ENCODE data around the gene IFIT3.
"Not testable (repeated sequence)": the region's sequence is repeated elsewhere in the genome, so short reads cannot be mapped to it uniquely, and the experiment has no call there.

IFIT3 gene

GRCh38 chr10:89304925-89305324 is 22.9 kb upstream of the IFIT3 start:
- no peak for DNase-seq

- DNase-seq, result no peak
These were observed 21.9 kb upstream of the IFIT3 start for GRCh38 chr10:89305766-89306433.

- DNase-seq, result no peak
These were observed 21.1 kb upstream of the IFIT3 start for GRCh38 chr10:89306434-89307268.

GRCh38 chr10:89307269-89307577 is 20.6 kb upstream of the IFIT3 start:
- DNase-seq, result no peak

- no peak for DNase-seq
These were observed 19.5 kb upstream of the IFIT3 start for GRCh38 chr10:89308266-89308665.

- no peak for DNase-seq
These were observed 19.1 kb upstream of the IFIT3 start for GRCh38 chr10:89308736-89309135.

GRCh38 chr10:89309156-89310055 is 18.4 kb upstream of the IFIT3 start:
- no peak for DNase-seq

GRCh38 chr10:89310056-89310893 is 17.5 kb upstream of the IFIT3 start:
- no peak for DNase-seq

- no peak for DNase-seq
These were observed 14.8 kb upstream of the IFIT3 start for GRCh38 chr10:89312973-89313372.

GRCh38 chr10:89314676-89315075 is 13.1 kb upstream of the IFIT3 start:
- DNase-seq, result no peak

- DNase-seq, result not testable (repeated sequence)
These were observed 9.8 kb upstream of the IFIT3 start for GRCh38 chr10:89318047-89318446.

GRCh38 chr10:89325081-89325480 is 2.7 kb upstream of the IFIT3 start:
- not testable (repeated sequence) for DNase-seq

GRCh38 chr10:89325856-89326255 is 1.9 kb upstream of the IFIT3 start:
- DNase-seq, result not testable (repeated sequence)

GRCh38 chr10:89329151-89329550 is 1.4 kb downstream of the IFIT3 start:
- DNase-seq, result no peak

GRCh38 chr10:89330014-89330413 is 2.2 kb downstream of the IFIT3 start:
- not testable (repeated sequence) for DNase-seq

GRCh38 chr10:89330537-89331212 is 2.9 kb downstream of the IFIT3 start:
- DNase-seq, result no peak

- DNase-seq, result not testable (repeated sequence)
These were observed 3.8 kb downstream of the IFIT3 start for GRCh38 chr10:89331487-89332122.

- DNase-seq, result no peak
These were observed 4.4 kb downstream of the IFIT3 start for GRCh38 chr10:89332123-89332633.

GRCh38 chr10:89335226-89335625 is 7.4 kb downstream of the IFIT3 start:
- DNase-seq, result no peak

GRCh38 chr10:89336241-89336640 is 8.4 kb downstream of the IFIT3 start:
- no peak for DNase-seq

- no peak for DNase-seq
These were observed 9.7 kb downstream of the IFIT3 start for GRCh38 chr10:89337484-89337883.
